Breast epithelium (tissue), 4 donors: ENCODE results near the gene HCN4. TPM values are rescaled to one million over a fixed set of nuclear protein-coding genes. Genes with fewer than 3 reads are reported as not detected.

Experiments
- DNase-seq, 2 donors: peaks; one replicate each; pipeline ENCODE4 v3.0.0-alpha.2; 2019; ENCODE audit warnings: low spot score in 2 of 2
- H3K27ac ChIP-seq, 2 donors: fragments of 200-600 bp; sonication (generic) in 1 of 2; one replicate each; pipeline ENCODE4 v1.5.1; 2016 to 2019; ENCODE audit warnings: mild to moderate bottlenecking in 1 of 2
- H3K27me3 ChIP-seq, 2 donors: fragments of 200-600 bp; sonication (generic) in 1 of 2; one replicate each; pipeline versions ENCODE4 v1.5.1 to v1.6.0; 2017 to 2019; ENCODE audit warnings: control low read depth in 1 of 2, mild to moderate bottlenecking in 1 of 2
- H3K36me3 ChIP-seq: fragments of 200-600 bp; one replicate; pipeline ENCODE4 v1.5.1; 2019
- H3K4me1 ChIP-seq, 2 donors: fragments of 200-600 bp; sonication (generic); one replicate each; pipeline ENCODE4 v1.5.1; 2016 to 2019; ENCODE audit warnings: control low read depth in 1 of 2
- H3K4me3 ChIP-seq, 3 donors: fragments of 200-600 bp; sonication (generic); 1 replicate in 2 of 3; 2 replicates in 1 of 3; pipeline ENCODE4 v1.5.1; 2016 to 2019; ENCODE audit warnings: mild to moderate bottlenecking in 3 of 3, moderate library complexity in 2 of 3
- H3K9me3 ChIP-seq, 2 donors: fragments of 200-600 bp; sonication (generic) in 1 of 2; one replicate each; pipeline ENCODE4 v1.5.1; 2016 to 2019; ENCODE audit warnings: control low read depth in 1 of 2
- POLR2A ChIP-seq: fragments of 450-650 bp; IDR thresholded peaks from one replicate; pipeline ENCODE4 v1.6.1; 2016; ENCODE audit warnings: antibody characterized with exemption, mild to moderate bottlenecking, moderate library complexity
- POLR2AphosphoS5 ChIP-seq, 3 donors: sonication (generic); formaldehyde crosslinking; IDR thresholded peaks; one replicate each; pipeline ENCODE4 v1.6.1; 2017; ENCODE audit warnings: antibody characterized with exemption in 3 of 3
- intact Hi-C: fragments of 100-400 bp; cut with DNase I; formaldehyde crosslinking; loops from one replicate; pipeline ENCODE4 v1.15.1; 2023; ENCODE audit warnings: low total_unique reads
- total RNA-seq, 3 donors: library from RNA; depleted of rRNA; stranded (reverse); fragments of >200 nt; gene quantifications; one replicate each; pipeline ENCODE4 v1.1.0, GENCODE V29; 2016
- TF ChIP-seq, protein P1 (sequence below), 3 donors: fragments of 450-650 bp; IDR thresholded peaks; one replicate each; pipeline ENCODE4 v1.5.1; 2016 to 2017; ENCODE audit warnings: antibody characterized with exemption in 3 of 3, mild to moderate bottlenecking in 3 of 3, moderate library complexity in 3 of 3

HCN4 gene
- total RNA-seq, 3 donors from 2014 or later: not detected

GRCh38 chr15:73361337-73361736, 7.4 kb downstream of the HCN4 start:
- DNase-seq: no peak
- no peak overlapping the region for H3K4me3 ChIP-seq
- intact Hi-C loops: no loop called here
- no peaks in the 10 kb centered on the region for H3K9me3 ChIP-seq
- H3K27me3 ChIP-seq: peaks cover 0 to 26% of the 10 kb centered on the region in 2 donors
- H3K4me1 ChIP-seq: no peaks in the 10 kb centered on the region
- no peak overlapping the region for H3K27ac ChIP-seq
- TF ChIP-seq POLR2AphosphoS5 (IDR thresholded peaks at IDR 0.05) (no peak), POLR2A (no peak)
- TF ChIP-seq, protein P1, sequence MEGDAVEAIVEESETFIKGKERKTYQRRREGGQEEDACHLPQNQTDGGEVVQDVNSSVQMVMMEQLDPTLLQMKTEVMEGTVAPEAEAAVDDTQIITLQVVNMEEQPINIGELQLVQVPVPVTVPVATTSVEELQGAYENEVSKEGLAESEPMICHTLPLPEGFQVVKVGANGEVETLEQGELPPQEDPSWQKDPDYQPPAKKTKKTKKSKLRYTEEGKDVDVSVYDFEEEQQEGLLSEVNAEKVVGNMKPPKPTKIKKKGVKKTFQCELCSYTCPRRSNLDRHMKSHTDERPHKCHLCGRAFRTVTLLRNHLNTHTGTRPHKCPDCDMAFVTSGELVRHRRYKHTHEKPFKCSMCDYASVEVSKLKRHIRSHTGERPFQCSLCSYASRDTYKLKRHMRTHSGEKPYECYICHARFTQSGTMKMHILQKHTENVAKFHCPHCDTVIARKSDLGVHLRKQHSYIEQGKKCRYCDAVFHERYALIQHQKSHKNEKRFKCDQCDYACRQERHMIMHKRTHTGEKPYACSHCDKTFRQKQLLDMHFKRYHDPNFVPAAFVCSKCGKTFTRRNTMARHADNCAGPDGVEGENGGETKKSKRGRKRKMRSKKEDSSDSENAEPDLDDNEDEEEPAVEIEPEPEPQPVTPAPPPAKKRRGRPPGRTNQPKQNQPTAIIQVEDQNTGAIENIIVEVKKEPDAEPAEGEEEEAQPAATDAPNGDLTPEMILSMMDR (IDR thresholded peaks at IDR 0.05): no peak
- H3K36me3 ChIP-seq: no peaks in the 10 kb centered on the region

DNA sequence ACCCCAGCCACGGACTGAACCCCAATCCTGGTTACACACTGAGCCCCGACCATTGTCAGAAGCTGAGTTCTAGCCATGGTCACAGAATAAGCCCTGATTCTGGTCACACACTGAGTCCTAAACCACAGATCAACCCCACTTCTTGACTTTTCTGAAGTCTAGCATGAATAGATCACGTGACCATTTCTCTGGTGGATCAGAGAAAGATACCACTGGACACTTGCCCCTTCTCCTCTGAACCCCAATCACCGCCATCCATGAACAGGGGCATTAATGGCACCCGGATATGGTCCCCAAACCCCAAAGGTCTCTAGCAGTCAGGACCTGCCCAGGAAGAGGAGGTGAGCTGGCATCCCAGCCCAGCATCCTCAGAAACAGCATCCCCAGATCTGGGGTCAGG, 9.1 kb downstream of the HCN4 start:
- Histone ChIP-seq H3K36me3 (no peaks in the 10 kb centered on the region), H3K9me3 (no peaks in the 10 kb centered on the region), H3K4me3 (no peak overlapping the region), H3K27me3 (peaks cover 0 to 14% of the 10 kb centered on the region in 2 donors), H3K4me1 (no peaks in the 10 kb centered on the region), H3K27ac (no peak overlapping the region)
- TF ChIP-seq POLR2AphosphoS5 (IDR thresholded peaks at IDR 0.05) (no peak), POLR2A (no peak)
- TF ChIP-seq, protein P1 (IDR thresholded peaks at IDR 0.05): no peak
- intact Hi-C loops: no loop called here
- DNase-seq: no peak

DNA sequence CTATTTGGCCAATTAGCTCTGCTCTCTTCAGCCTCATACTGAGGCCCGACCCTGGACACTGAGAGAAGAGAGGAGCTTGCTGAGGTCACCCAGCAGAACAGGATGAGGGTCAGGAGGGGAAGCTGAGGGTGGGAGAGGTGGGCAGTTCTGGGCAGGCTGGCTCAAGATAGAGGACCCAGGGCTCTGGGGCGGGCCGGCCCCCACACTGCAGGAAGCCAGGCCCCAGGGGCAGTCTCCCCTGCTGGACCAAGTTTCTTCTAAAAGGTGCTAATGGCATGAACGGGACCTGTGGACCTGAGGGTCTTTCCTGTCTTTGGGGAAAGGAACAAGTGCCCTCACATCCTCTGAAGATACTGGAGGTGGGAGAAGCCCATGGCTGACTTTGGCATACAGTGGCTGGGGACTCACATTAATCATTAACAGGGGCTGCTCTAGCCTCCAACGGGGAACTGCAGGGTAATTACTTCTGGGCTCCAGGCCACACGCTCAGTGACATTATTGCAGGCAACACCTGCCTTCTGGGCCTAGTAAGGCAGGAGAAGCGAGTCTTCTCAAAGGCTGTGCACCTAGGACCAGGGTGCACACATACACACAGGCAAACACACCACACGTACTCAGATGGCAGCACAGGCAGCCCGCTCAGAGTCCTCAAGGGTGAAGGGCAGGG, 10.6 kb downstream of the HCN4 start:
- no peak for DNase-seq
- Histone ChIP-seq H3K4me3 (no peak overlapping the region), H3K27me3 (peaks cover 0 to 24% of the 10 kb centered on the region in 2 donors), H3K27ac (no peak overlapping the region), H3K36me3 (no peaks in the 10 kb centered on the region), H3K4me1 (no peaks in the 10 kb centered on the region), H3K9me3 (no peaks in the 10 kb centered on the region)
- intact Hi-C loops: no loop called here
- TF ChIP-seq POLR2AphosphoS5 (IDR thresholded peaks at IDR 0.05): no peak
- TF ChIP-seq, protein P1 (IDR thresholded peaks at IDR 0.05): no peak
- no peak for TF ChIP-seq POLR2A

GRCh38 chr15:73355612-73356265, 13.0 kb downstream of the HCN4 start:
- TF ChIP-seq, protein P1 (IDR thresholded peaks at IDR 0.05): no peak
- TF ChIP-seq POLR2A (no peak), POLR2AphosphoS5 (IDR thresholded peaks at IDR 0.05) (no peak)
- no peak for DNase-seq
- no peak overlapping the region for H3K27ac ChIP-seq
- H3K36me3 ChIP-seq: no peaks in the 10 kb centered on the region
- H3K4me3 ChIP-seq: no peak overlapping the region
- peaks cover 0 to 18% of the 10 kb centered on the region in 2 donors for H3K27me3 ChIP-seq
- H3K4me1 ChIP-seq: no peaks in the 10 kb centered on the region
- intact Hi-C loops: no loop called here
- H3K9me3 ChIP-seq: no peaks in the 10 kb centered on the region

- H3K27ac ChIP-seq: no peak overlapping the region
Observed at GRCh38 chr15:73354241-73354640, 14.5 kb downstream of the HCN4 start.

More at GRCh38 chr15:73354241-73354640, 14.5 kb downstream of the HCN4 start:
- no peaks in the 10 kb centered on the region for H3K4me1 ChIP-seq
- no peak overlapping the region for H3K4me3 ChIP-seq
- intact Hi-C loops: no loop called here
- H3K27me3 ChIP-seq: peaks cover 0 to 23% of the 10 kb centered on the region in 2 donors
- H3K9me3 ChIP-seq: no peaks in the 10 kb centered on the region
- H3K36me3 ChIP-seq: no peaks in the 10 kb centered on the region
- no peak for DNase-seq
- no peak for TF ChIP-seq POLR2A
- TF ChIP-seq POLR2AphosphoS5 (IDR thresholded peaks at IDR 0.05): no peak
- TF ChIP-seq, protein P1 (IDR thresholded peaks at IDR 0.05): no peak
